ENCODE measurements around the gene CHAC2. TPM values are rescaled to one million over a fixed set of nuclear protein-coding genes. Genes with fewer than 3 reads are reported as not detected.

Gene CHAC2
- total and polyA plus RNA-seq, 2 of the 4 experiments (the other 2 are of a cell fraction), result 2.4 to 3.9 TPM

DNA sequence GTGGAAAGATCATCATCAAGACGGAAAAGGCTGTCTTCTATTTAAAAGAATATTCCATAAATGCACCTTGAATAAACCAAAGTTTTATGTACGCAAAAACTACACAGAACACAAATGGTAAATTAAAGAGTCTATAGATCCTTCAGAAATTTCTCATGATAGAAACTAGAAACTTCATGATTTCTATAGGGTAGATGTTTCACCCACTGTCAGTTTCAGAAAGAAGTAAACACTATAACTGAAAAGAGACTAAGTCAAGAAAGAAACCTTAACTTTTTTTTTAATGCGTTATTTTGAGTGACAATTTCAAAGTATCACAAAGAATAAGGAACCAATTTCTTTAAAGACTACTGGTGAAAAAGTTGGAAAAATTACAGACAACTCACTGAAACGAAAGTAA, 41.9 kb upstream of the CHAC2 start:
- no peaks in the 10 kb centered on the region for H3K27me3 ChIP-seq (ENCODE audit: control insufficient read depth, insufficient read depth, low read length)
- no peak overlapping the region for H2BK120ac ChIP-seq (ENCODE audit: low read depth, low read length)
- H3K9ac ChIP-seq (ENCODE audit: low read depth, low read length), result no peak overlapping the region
- TF ChIP-seq POLR2A (IDR thresholded peaks at IDR 0.05; ENCODE audit: low read depth, low read length), result no peak
- TF ChIP-seq FOS (IDR thresholded peaks at IDR 0.05; ENCODE audit: low read depth, low read length), result no peak
- no peak for TF ChIP-seq SMC3 (IDR thresholded peaks at IDR 0.05; ENCODE audit: low read depth, low read length)
- TF ChIP-seq, protein P1, sequence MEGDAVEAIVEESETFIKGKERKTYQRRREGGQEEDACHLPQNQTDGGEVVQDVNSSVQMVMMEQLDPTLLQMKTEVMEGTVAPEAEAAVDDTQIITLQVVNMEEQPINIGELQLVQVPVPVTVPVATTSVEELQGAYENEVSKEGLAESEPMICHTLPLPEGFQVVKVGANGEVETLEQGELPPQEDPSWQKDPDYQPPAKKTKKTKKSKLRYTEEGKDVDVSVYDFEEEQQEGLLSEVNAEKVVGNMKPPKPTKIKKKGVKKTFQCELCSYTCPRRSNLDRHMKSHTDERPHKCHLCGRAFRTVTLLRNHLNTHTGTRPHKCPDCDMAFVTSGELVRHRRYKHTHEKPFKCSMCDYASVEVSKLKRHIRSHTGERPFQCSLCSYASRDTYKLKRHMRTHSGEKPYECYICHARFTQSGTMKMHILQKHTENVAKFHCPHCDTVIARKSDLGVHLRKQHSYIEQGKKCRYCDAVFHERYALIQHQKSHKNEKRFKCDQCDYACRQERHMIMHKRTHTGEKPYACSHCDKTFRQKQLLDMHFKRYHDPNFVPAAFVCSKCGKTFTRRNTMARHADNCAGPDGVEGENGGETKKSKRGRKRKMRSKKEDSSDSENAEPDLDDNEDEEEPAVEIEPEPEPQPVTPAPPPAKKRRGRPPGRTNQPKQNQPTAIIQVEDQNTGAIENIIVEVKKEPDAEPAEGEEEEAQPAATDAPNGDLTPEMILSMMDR (conservative IDR thresholded peaks at IDR 0.05; ENCODE audit: low read depth, low read length), result no peak
- TF ChIP-seq MAZ (IDR thresholded peaks at IDR 0.05; ENCODE audit: borderline replicate concordance, low read depth, low read length), result no peak
- TF ChIP-seq MXI1 (IDR thresholded peaks at IDR 0.05; ENCODE audit: borderline replicate concordance, low read depth, low read length), result no peak
- TF ChIP-seq MAFK (IDR thresholded peaks at IDR 0.05; ENCODE audit: low read depth, low read length), result no peak
- TF ChIP-seq BHLHE40 (IDR thresholded peaks at IDR 0.05; ENCODE audit: low read depth, low read length), result no peak
- no peak for TF ChIP-seq NFE2L2 (IDR thresholded peaks at IDR 0.05; ENCODE audit: low read depth, low read length)
- TF ChIP-seq RAD21 (IDR thresholded peaks at IDR 0.05; ENCODE audit: low read length), result no peak
- no peak for TF ChIP-seq RCOR1 (IDR thresholded peaks at IDR 0.05; ENCODE audit: insufficient replicate concordance, low read length)
- TF ChIP-seq, protein P2, sequence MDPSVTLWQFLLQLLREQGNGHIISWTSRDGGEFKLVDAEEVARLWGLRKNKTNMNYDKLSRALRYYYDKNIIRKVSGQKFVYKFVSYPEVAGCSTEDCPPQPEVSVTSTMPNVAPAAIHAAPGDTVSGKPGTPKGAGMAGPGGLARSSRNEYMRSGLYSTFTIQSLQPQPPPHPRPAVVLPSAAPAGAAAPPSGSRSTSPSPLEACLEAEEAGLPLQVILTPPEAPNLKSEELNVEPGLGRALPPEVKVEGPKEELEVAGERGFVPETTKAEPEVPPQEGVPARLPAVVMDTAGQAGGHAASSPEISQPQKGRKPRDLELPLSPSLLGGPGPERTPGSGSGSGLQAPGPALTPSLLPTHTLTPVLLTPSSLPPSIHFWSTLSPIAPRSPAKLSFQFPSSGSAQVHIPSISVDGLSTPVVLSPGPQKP (IDR thresholded peaks at IDR 0.05; ENCODE audit: borderline replicate concordance, low read depth, low read length), result no peak
- TF ChIP-seq CHD1 (IDR thresholded peaks at IDR 0.05; ENCODE audit: low read depth, low read length), result no peak
- no peak for TF ChIP-seq RFX5 (IDR thresholded peaks at IDR 0.05; ENCODE audit: low read depth, low read length)
- no peak for TF ChIP-seq CEBPB (IDR thresholded peaks at IDR 0.05; ENCODE audit: low read depth, low read length)
- TF ChIP-seq, protein P3, sequence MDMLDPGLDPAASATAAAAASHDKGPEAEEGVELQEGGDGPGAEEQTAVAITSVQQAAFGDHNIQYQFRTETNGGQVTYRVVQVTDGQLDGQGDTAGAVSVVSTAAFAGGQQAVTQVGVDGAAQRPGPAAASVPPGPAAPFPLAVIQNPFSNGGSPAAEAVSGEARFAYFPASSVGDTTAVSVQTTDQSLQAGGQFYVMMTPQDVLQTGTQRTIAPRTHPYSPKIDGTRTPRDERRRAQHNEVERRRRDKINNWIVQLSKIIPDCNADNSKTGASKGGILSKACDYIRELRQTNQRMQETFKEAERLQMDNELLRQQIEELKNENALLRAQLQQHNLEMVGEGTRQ (IDR thresholded peaks at IDR 0.05; ENCODE audit: low read depth, low read length), result no peak
- peaks cover 3 to 8% of the 10 kb centered on the region in 2 experiments; a peak in 3 of 4 replicates for H3K79me1 ChIP-seq (ENCODE audit: low read depth in 1 of 2, low read length in 2 of 2)
- no peaks in the 10 kb centered on the region for H4K20me1 ChIP-seq (ENCODE audit: insufficient read depth, low read length)
- no peak overlapping the region for H3K56ac ChIP-seq (ENCODE audit: extremely low read depth, insufficient read depth, low read length)
- ATAC-seq (ENCODE audit: low read depth), result no peak
- no peak overlapping the region for H2BK15ac ChIP-seq (ENCODE audit: low read depth, low read length)
- no peak overlapping the region for H2BK20ac ChIP-seq (ENCODE audit: low read depth, low read length)
- H3K4me3 ChIP-seq (ENCODE audit: insufficient read depth, low read depth, low read length), result no peak overlapping the region
- no peak overlapping the region for H3K18ac ChIP-seq (ENCODE audit: low read depth, low read length)
- ChIA-PET POLR2A (ENCODE audit: unreplicated experiment) (no interaction called here), CTCF (interaction anchor here (0.6 kb wide), 1 partner anchor 21 kb away, joined by 4 read pairs; no protein-coding TSS in a partner anchor)
- H3K4me1 ChIP-seq (ENCODE audit: control insufficient read depth, insufficient read depth, low read length), result no peaks in the 10 kb centered on the region
- no peak overlapping the region for H3K4ac ChIP-seq (ENCODE audit: low read depth, low read length)
- no TSS peak for BruUV-seq (replicated peaks)
- H3K27ac ChIP-seq (ENCODE audit: insufficient read depth, low read length), result no peak overlapping the region
- intact Hi-C loops (cut with micrococcal nuclease) (no loop called here), dilution Hi-C loops (cut with HindIII; ENCODE audit: low sequenced_read_pairs, unreplicated experiment) (no loop called here), in situ Hi-C loops (cut with MboI; ENCODE audit: low sequenced_read_pairs) (no loop called here)
- H2AK5ac ChIP-seq (ENCODE audit: low read depth, low read length), result no peak overlapping the region
- WGBS, 2 experiments (ENCODE audit: extremely low coverage in 2 of 2, insufficient read length in 1 of 2), result no CpG with 5 or more reads among the region's 4 CpGs
- no peaks in the 10 kb centered on the region for H3K9me3 ChIP-seq (ENCODE audit: control insufficient read depth, insufficient read depth, low read length)
- no peaks in the 10 kb centered on the region for H3K9me1 ChIP-seq (ENCODE audit: insufficient read depth, low read length)
- no peak overlapping the region for H2AFZ ChIP-seq (replicated peaks; ENCODE audit: low read length, poor library complexity)
- H3K23ac ChIP-seq (ENCODE audit: low read depth, low read length), result no peak overlapping the region
- no peak overlapping the region for H2AK9ac ChIP-seq (replicated peaks; ENCODE audit: low read depth, low read length, poor library complexity)
- H4K8ac ChIP-seq (ENCODE audit: low read depth in 2 of 2, low read length in 2 of 2), result no peak overlapping the region
- no peak overlapping the region for H4K91ac ChIP-seq (ENCODE audit: insufficient read depth, low read depth, low read length)
- DNase-seq, result no peak
- peaks cover 2% of the 10 kb centered on the region; the same call in 1 of the 2 replicates for H3K36me3 ChIP-seq (ENCODE audit: control insufficient read depth, insufficient read depth, low read length)
- H4K5ac ChIP-seq (ENCODE audit: low read depth, low read length), result no peak overlapping the region
- no peak overlapping the region for H3K14ac ChIP-seq (replicated peaks; ENCODE audit: low read depth, low read length)
- H3K4me2 ChIP-seq (ENCODE audit: low read depth, low read length), result no peak overlapping the region
- H2BK5ac ChIP-seq (ENCODE audit: low read depth, low read length, poor library complexity, severe bottlenecking), result no peak overlapping the region

Data from IMR-90 (cell line).